Body of pancreas (tissue), 4 donors: ENCODE measurements around the gene ALLC.

Experiments used
- CTCF ChIP-seq, 7 experiments: fragments of 450-650 bp in 4 of 7; fragments of 200-600 bp in 3 of 7; sonication (generic) in 3 of 7; IDR thresholded peaks; one replicate each; pipeline ENCODE4 v1.5.1; 2016 to 2019; ENCODE audit warnings: antibody characterized with exemption in 7 of 7
- POLR2A ChIP-seq, 3 donors: fragments of 450-650 bp; IDR thresholded peaks; one replicate each; pipeline ENCODE4 v1.6.1; 2016; ENCODE audit warnings: antibody characterized with exemption in 3 of 3, mild to moderate bottlenecking in 2 of 3

DNA sequence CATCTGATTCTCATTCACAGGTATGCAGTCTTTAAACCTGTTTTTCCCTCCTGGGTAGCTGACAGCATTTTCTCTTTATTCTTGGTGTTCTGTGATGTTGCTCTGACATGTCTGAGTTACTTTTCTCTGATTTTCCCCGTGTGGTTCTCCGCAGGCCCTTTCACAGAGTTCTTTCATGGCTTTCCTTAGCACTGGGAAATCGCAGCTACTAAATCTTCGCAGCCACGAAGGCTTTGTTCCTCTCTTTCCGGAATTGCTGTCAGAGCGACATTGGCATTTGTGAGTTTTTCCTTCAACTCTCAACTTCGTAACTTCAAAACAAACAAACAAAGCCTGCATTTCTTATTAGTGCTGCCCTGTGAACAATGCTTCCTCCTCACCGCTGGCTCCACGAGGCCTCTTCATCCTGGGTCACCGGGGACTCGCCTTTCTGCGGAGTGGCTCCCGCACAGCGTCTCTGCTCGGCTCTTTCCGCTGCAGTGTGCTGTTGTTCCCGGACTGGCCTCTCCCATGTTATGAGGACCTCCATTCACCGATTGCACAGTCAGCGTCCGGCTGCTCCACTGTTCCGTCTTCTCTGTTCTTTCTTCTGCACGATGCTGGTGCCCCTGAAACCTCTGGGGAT lies 47.0 kb upstream of the ALLC start:
- no peak for TF ChIP-seq CTCF (IDR thresholded peaks at IDR 0.05)
- TF ChIP-seq POLR2A (IDR thresholded peaks at IDR 0.05): no peak
